NCI-H1694 (cell line): ENCODE data around the gene PCDHGA7.
"Not testable (repeated sequence)": the region's sequence is repeated elsewhere in the genome, so short reads cannot be mapped to it uniquely, and the experiment has no call there.

Experiments
- DNase-seq: peaks from one replicate; lab custom pipeline; 2025; lab: John Stamatoyannopoulos, UW

PCDHGA7 gene

GRCh38 chr5:141382469-141383294 lies at the start of gene PCDHGA7:
PCDHGA7 (plus strand) TSS chr5:141382742; CDS start chr5:141382900, 158 bp downstream.
- DNase-seq: no peak

GRCh38 chr5:141338538-141339306 lies 43.8 kb upstream of the PCDHGA7 start, which contains the start of gene PCDHGA2:
PCDHGA2 (plus strand) TSS chr5:141338760.
- no peak for DNase-seq

DNA sequence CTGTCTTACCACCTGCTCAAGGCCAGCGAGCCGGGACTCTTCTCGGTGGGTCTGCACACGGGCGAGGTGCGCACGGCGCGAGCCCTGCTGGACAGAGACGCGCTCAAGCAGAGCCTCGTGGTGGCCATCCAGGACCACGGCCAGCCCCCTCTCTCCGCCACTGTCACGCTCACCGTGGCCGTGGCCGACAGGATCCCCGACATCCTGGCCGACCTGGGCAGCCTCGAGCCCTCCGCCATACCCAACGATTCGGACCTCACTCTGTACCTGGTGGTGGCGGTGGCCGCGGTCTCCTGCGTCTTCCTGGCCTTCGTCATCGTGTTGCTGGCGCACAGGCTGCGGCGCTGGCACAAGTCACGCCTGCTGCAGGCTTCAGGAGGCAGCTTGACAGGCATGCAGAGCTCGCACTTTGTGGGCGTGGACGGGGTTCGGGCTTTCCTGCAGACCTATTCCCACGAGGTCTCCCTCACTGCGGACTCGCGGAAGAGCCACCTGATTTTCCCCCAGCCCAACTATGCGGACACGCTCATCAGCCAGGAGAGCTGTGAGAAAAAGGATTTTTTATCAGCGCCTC lies 41.7 kb upstream of the PCDHGA7 start:
- not testable (repeated sequence) for DNase-seq

DNA sequence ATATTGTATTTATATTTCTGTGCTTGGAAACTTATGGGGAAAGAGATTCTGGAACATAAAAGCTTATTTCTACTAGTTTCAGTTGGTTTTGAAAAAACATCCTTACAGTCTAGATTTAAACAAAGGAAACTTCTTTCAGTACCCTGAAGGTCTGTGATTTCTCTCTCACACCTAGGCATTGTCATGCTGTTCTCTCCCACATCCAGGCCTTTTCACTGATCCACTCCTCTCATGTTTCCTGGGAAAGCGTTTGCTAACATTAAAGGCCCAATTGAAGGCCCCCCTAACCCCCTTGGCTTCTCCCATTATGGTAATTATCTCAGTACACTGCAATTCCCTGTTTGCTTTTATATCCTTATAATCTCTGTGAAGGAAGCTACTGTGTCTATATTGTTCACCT lies 39.8 kb upstream of the PCDHGA7 start:
- DNase-seq: no peak

DNA sequence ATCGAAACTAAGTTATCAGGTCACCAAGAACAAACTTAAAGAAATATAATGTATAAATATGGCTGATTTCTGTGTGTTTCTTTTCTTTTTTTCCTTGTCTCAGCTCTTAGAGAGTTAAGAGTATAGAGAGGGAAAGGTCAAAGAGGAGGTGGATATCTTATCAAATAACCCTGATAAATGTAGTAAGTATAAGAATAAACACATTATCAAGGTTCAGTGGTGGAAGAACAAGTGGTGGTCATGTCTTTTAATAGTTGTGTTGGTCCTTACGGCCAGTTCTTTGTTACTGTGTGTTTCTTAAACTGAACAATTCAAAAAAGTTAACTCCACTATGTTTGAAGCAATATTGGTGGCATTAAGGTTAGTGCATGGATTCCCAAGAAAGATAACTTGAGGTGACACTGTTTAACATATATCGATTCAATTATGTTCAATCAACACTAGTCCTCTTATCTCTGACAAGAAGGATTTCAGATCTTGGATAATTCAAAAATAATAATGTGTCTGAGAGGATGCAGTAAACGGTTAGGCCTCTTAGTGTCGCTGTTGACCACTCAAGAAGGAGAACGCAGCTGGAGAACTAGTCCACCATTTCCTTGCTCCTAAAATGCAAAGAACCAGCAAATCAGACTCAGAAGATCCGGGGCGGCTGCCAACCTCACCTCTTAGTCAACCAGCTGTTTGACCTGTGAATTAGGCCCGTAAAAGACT lies 39.1 kb upstream of the PCDHGA7 start, which contains the start of gene PCDHGA3:
PCDHGA3 (plus strand) TSS at position 588 of the 711 bp plus-strand sequence. CDS start 205 bp downstream, outside the sequence.
- DNase-seq: no peak

GRCh38 chr5:141343953-141344463 lies 38.5 kb upstream of the PCDHGA7 start:
- no peak for DNase-seq

DNA sequence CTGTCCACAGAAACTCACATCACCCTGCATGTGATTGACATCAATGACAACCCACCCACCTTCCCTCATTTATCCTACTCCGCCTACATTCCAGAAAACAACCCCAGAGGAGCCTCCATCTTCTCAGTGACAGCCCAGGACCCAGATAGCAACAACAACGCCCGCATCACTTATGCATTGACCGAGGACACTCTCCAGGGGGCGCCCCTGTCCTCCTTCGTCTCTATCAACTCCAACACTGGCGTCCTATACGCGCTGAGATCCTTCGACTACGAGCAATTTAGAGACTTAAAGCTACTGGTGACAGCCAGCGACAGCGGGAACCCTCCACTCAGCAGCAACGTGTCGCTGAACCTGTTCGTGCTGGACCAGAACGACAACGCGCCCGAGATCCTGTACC lies 37.2 kb upstream of the PCDHGA7 start:
- DNase-seq: no peak

DNA sequence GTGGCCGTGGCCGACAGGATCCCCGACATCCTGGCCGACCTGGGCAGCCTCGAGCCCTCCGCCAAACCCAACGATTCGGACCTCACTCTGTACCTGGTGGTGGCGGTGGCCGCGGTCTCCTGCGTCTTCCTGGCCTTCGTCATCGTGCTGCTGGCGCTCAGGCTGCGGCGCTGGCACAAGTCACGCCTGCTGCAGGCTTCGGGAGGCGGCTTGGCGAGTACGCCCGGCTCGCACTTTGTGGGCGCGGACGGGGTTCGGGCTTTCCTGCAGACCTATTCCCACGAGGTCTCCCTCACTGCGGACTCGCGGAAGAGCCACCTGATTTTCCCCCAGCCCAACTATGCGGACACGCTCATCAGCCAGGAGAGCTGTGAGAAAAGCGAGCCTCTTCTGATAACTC lies 36.5 kb upstream of the PCDHGA7 start:
- not testable (repeated sequence) for DNase-seq

DNA sequence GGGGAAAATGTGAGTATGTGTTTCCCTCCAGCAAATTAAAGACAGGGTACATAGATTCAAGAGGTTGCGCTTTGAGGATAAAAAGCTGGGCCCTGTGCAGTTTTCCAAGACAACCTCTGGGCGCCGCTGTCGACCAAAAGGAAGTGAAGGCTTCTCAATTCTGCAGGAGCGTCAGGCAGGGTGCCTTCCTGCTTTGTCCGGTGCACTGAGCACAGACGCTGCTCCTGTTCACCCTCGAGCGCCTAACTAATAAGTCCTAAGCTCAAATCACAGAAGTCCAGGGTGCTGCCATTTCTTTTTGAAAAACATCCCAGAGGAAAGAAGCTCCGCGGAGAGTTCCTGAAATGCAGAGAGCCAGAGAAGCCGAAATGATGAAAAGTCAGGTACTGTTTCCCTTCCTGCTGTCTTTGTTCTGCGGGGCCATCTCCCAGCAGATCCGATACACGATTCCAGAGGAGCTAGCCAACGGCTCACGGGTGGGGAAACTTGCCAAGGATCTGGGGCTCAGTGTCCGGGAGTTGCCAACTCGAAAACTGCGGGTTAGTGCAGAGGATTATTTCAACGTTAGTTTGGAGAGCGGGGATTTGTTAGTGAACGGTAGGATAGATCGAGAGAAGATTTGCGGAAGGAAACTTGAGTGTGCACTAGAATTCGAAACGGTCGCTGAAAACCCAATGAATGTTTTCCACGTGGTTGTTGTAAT lies 32.5 kb upstream of the PCDHGA7 start, which contains the start of gene PCDHGB1:
PCDHGB1 (plus strand) TSS at position 183 of the 703 bp plus-strand sequence; CDS start at position 345, 162 bp downstream.
- DNase-seq: peak; percentile 41

GRCh38 chr5:141351591-141351990 lies 31.0 kb upstream of the PCDHGA7 start:
- DNase-seq: no peak

GRCh38 chr5:141354900-141355469 lies 27.6 kb upstream of the PCDHGA7 start, which contains the start of gene PCDHGA4:
PCDHGA4 (plus strand) TSS chr5:141355021; CDS start chr5:141355108, 87 bp downstream.
- DNase-seq: no peak

DNA sequence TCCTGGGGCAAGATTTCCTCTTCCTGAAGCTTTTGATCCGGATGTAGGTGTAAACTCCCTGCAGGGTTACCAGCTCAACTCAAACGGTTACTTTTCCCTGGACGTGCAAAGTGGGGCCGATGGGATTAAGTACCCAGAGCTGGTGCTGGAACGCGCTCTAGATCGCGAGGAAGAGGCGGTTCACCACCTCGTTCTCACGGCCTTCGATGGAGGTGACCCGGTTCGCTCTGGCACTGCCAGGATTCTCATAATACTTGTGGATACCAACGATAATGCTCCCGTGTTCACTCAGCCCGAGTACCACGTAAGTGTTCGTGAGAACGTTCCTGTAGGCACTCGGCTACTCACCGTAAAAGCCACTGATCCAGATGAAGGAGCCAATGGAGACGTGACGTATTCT lies 26.9 kb upstream of the PCDHGA7 start:
- DNase-seq: no peak

- no peak for DNase-seq
Measured at GRCh38 chr5:141356133-141356532, 26.4 kb upstream of the PCDHGA7 start.

GRCh38 chr5:141356950-141357349 lies 25.6 kb upstream of the PCDHGA7 start:
- no peak for DNase-seq

DNA sequence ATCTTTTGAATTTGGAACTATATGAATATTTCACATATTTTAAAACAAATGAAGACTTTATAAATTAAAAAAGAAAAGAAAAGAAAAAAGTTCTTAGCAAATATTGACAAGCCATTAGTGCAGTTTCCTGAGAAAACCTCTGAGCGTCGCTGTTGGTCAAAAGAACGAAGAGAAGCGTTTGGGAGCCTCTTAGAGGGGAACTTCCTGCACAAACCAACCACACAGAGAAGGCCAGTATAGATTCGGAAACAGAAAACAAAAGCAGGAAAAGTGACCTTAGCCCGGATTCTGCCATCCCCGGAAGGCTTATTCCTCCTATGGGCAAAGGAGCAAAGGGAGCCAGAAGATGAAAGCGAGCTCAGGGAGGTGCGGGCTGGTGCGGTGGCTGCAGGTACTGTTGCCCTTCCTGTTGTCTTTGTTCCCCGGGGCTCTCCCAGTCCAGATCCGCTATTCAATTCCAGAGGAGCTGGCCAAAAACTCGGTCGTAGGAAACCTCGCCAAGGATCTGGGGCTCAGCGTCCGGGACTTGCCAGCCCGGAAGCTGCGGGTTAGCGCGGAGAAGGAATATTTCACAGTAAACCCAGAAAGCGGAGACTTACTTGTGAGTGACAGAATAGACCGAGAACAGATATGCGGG lies 22.6 kb upstream of the PCDHGA7 start, which contains the start of gene PCDHGB2:
PCDHGB2 (plus strand) TSS at position 205 of the 637 bp plus-strand sequence; CDS start at position 347, 142 bp downstream.
- DNase-seq: peak; percentile 1

GRCh38 chr5:141360685-141361084 lies 21.9 kb upstream of the PCDHGA7 start:
- no peak for DNase-seq

- DNase-seq: no peak
Measured at GRCh38 chr5:141362719-141363118, 19.8 kb upstream of the PCDHGA7 start.

GRCh38 chr5:141363952-141364660 lies 18.4 kb upstream of the PCDHGA7 start, which contains the start of gene PCDHGA5:
PCDHGA5 (plus strand) TSS chr5:141364162; CDS start chr5:141364331, 169 bp downstream.
- DNase-seq: no peak
